Stimulated activated memory B cell treated with anti-CD40 and anti-IgM and Interleukin-4, amounts not matched to agents 10 μg/mL and 1 μg/mL and 100 μg/mL, for 72 hours (primary cell): ENCODE data around the gene AUH.

Source experiments
- ATAC-seq: fragments of 150-1000 bp; cut with Tn5 transposase; 2 replicates; pipeline ENCODE4 v1.10.0; 2021
- H3K27ac Mint-ChIP-seq: one replicate; pipeline ENCODE4 v1.8.0; 2022; ENCODE audit warnings: mild to moderate bottlenecking, mixed read lengths
- H3K27me3 Mint-ChIP-seq: one replicate; pipeline ENCODE4 v1.8.0; 2022; ENCODE audit warnings: mixed read lengths
- H3K36me3 Mint-ChIP-seq: one replicate; pipeline ENCODE4 v1.8.0; 2022; ENCODE audit warnings: mixed read lengths
- H3K4me1 Mint-ChIP-seq: one replicate; pipeline ENCODE4 v1.8.0; 2022; ENCODE audit warnings: mixed read lengths
- H3K4me3 Mint-ChIP-seq: one replicate; pipeline ENCODE4 v1.8.0; 2022; ENCODE audit warnings: mild to moderate bottlenecking, moderate library complexity, mixed read lengths
- H3K9me3 Mint-ChIP-seq: one replicate; pipeline ENCODE4 v1.8.0; 2022; ENCODE audit warnings: mixed read lengths

Gene AUH

DNA sequence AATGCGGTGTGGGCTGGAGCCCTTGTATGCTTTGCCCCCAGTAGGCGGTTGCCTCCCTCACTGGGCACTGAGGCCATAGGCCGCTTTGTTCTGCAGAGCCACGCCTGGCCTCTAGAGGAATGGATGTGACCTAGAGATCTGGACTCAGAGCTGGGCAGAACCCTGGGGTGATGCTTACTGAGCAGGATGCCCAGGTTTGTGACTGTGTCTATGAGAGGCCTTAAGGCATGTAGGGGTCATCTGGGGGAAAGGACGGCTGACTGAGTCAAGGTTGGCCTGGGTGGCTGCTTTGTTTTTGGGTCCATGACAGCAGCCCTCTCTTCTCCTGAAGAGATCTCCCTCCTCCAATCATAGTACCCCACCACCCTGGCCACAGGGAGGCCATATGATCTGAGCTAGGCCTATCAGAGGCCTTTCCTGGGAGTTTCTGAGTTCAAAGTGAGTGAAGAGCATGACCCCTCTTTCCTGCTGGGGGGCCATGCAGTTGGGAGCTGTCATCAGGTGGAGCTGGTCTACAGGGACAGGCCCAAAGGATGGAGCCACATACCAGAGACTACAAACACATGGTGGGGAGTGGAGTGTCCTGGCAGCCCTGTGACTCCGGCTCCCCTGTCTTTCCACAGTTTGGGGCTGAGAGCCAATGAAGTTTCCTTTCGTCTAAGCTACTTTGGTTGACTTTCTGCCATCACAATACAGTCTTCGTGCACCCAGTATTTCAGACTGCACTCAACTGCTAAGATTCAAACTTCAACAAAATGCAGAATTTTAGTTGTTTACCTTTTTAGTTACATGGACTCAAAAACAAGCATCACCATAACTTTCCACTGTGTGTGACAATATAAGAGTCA is 165.4 kb downstream of the AUH start:
- H3K4me1 Mint-ChIP-seq: peaks cover 79% of the 10 kb centered on the region
- no peak overlapping the region for H3K4me3 Mint-ChIP-seq
- H3K27ac Mint-ChIP-seq: peak overlapping the region; percentile 98

DNA sequence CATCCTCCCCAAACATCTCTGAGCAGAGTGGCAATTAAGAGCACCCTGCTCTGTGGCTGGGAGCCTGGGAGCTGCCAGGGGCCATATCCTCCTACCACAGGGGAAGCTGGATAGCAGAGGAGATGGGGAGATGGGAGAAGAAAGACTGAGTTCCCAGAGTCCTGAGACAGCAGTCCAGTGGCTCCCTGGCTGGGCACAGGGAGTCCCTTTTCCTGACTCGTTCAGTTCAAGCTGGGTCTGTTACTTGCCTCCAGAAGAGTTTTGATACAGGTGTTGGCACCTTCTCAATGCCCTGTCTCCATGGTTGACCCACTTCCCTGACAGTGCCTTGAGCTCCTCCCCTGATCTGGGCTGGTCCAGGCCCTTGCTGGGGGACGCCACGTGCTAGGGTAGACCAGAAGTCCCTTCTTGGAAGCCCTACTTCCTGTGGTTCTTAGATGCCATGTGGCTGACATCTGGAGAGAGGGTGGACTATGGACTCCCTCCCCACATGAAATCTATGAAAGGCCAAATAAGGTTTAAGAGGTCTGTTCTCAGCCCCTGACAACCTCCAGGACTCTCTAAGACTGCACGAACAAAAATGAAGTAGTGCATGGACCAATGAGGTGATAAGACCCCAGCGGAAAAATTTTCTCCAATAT is 166.2 kb downstream of the AUH start:
- H3K27ac Mint-ChIP-seq: peak overlapping the region; percentile 98
- peaks cover 79% of the 10 kb centered on the region for H3K4me1 Mint-ChIP-seq
- ATAC-seq: no peak
- peaks cover 4% of the 10 kb centered on the region for H3K36me3 Mint-ChIP-seq
- H3K4me3 Mint-ChIP-seq: peak overlapping the region; percentile 29
- H3K27me3 Mint-ChIP-seq: no peaks in the 10 kb centered on the region
- peaks cover 2% of the 10 kb centered on the region for H3K9me3 Mint-ChIP-seq

More for the DNA sequence above, 165.4 kb downstream of the AUH start:
- peaks cover 5% of the 10 kb centered on the region for H3K9me3 Mint-ChIP-seq
- peaks cover 8% of the 10 kb centered on the region for H3K36me3 Mint-ChIP-seq
- no peaks in the 10 kb centered on the region for H3K27me3 Mint-ChIP-seq
- ATAC-seq: no peak

DNA sequence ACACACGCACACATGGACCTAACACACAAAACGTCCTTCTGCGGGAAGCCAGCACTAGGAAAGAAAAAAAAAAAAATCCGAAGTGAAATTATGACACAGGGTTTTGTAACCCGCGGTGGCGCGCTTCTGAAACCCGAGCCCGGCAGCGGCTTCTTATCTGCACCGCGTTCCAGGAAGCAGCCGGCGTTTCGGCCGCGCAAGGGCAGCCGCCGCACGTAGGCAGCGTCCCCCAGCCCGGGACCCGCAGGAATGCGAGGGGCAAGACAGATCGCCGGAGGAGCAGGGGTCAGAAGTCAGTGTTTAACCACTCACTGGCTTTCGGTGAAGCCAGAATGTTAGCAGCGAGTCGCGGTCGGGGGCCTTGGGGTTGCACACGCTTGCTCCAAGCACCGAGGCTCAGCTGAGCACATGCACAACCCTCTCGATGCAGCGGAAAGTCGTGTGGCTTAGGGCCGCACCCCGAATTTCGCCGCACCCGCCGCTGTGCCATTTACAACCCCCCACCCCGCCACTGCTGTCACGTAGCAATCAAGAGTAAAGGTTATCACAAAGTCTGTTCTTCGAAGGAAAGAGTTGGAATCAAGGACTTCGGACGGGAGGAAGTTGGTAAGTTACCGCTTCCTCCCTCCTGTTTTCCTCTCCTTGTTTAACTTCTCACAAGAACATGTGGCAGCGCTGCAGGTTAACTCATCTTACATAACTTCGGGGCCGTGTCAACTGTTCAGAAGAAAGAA is 167.9 kb downstream of the AUH start:
- H3K27me3 Mint-ChIP-seq: no peaks in the 10 kb centered on the region
- H3K4me1 Mint-ChIP-seq: peaks cover 75% of the 10 kb centered on the region
- H3K9me3 Mint-ChIP-seq: peaks cover under 1% of the 10 kb centered on the region
- ATAC-seq: peak; percentile 72
- no peaks in the 10 kb centered on the region for H3K36me3 Mint-ChIP-seq
- peak overlapping the region; percentile 98 for H3K27ac Mint-ChIP-seq
- peak overlapping the region; percentile 80 for H3K4me3 Mint-ChIP-seq

DNA sequence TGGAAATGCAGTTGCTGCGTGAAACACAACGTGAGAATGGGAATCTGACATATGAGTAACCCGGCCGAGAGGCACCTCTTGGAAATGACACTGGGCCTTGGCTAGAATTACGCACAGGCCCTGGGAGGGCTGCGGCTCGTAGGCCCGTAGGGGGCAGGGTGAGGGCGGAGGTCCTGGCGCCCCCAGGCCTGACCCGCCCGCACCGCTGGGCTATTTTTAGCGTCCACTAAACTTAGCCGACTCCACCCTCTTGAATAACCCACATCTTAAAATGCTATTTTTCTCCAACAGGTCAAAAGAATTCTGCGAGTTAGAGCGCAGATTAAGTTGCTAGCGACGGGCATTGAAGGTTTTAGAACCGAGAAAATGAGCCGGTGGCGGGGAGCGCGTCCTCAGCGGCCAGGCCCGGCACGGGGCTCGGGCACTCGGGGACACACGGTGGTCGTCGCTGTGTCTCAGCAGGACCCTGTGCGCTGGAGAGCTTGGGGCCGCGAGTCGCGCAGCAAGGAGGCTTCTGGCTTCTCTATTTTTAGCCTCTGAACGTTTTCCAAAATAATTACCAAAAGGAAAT is 168.5 kb downstream of the AUH start:
- H3K36me3 Mint-ChIP-seq: no peaks in the 10 kb centered on the region
- H3K4me1 Mint-ChIP-seq: peaks cover 75% of the 10 kb centered on the region
- no peaks in the 10 kb centered on the region for H3K27me3 Mint-ChIP-seq
- H3K4me3 Mint-ChIP-seq: peak overlapping the region; percentile 80
- peak overlapping the region; percentile 98 for H3K27ac Mint-ChIP-seq
- peaks cover 5% of the 10 kb centered on the region for H3K9me3 Mint-ChIP-seq
- peak; percentile 91 for ATAC-seq

DNA sequence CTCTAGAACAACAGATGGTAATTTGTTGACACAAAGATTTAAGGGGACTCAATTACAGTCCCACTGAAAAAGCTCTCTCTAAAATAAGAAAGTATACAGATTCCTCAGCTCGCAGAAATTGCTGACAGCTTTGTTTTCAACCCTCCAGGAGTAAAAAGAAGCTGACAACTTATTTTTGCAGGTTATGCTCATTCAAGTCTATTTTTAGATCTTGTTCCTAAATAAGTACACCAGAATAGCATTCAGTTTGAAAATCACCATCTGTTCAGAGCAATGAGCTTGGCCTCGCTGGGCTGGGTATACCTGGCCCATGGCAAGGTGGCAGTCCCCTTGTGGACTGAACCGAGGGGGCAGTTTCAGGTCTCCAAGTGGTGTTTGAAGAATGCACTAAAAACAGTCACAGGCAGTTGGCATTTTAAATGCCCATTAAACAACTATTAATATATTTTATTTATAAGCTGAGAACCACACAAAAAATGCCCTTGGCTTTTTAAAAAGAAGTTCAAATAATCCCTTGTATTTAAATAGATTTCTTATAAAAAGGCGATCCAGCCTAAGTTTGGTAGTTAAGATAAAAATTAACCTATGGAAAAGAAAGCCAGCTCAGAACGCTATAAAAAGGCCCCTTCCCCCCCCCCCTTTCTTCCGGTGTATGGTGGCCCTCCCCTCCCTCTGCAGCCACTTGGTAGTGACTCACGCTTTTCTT is 169.2 kb downstream of the AUH start:
- Mint-ChIP-seq H3K27me3 (no peaks in the 10 kb centered on the region), H3K4me1 (peaks cover 75% of the 10 kb centered on the region), H3K27ac (peak overlapping the region; percentile 98), H3K4me3 (peak overlapping the region; percentile 80), H3K36me3 (no peaks in the 10 kb centered on the region), H3K9me3 (peaks cover 5% of the 10 kb centered on the region)
- peak; percentile 54 for ATAC-seq

DNA sequence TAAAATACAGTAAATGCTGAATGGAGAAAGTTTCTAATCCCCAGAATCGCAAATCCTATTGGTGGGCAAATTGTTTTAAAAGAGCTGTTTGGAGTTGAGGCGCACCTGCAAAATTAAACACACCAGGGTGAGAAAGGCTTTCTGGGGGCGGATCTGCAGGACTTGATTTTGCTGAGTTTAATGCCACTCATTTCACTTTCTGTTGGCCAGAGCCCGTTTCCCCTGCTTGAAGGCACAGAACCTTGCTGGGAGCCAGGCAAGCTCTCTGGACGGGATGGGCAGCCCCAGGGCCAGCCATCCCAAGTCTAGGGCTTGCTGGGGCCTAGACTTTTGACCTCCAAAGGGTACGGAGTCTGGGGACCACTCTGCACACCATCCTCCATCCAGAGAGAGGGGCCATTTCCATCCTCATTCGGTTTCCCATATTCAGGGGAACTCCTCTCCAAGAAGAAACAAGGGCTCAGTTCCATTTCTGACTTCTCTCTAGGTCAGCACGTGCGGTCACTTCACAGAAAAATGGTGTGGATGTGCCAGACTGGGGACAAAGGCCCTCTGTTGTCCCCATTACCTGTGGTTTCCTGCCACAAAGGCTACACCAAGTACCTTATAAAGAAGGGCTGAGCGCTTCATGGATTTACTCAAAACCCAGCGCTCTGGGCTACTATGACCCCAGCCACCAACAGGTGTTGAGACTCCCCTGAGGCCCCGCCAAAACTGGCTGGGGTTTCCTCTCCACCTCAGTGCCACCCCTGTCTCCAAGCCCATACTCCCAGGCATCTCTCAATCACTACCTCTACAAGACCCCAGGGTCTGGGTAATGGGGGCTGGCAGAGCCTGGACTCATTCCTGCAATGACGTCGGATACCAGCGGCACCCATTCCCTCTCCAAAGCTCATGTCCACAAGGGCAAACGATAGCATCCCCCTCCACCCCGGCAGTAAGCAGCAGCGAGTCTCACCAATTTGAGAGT is 170.0 kb downstream of the AUH start:
- peaks cover 83% of the 10 kb centered on the region for H3K4me1 Mint-ChIP-seq
- peaks cover 5% of the 10 kb centered on the region for H3K9me3 Mint-ChIP-seq
- ATAC-seq: peak; percentile 70
- no peaks in the 10 kb centered on the region for H3K36me3 Mint-ChIP-seq
- no peaks in the 10 kb centered on the region for H3K27me3 Mint-ChIP-seq
- peak overlapping the region; percentile 19 for H3K4me3 Mint-ChIP-seq
- H3K27ac Mint-ChIP-seq: peak overlapping the region; percentile 98

DNA sequence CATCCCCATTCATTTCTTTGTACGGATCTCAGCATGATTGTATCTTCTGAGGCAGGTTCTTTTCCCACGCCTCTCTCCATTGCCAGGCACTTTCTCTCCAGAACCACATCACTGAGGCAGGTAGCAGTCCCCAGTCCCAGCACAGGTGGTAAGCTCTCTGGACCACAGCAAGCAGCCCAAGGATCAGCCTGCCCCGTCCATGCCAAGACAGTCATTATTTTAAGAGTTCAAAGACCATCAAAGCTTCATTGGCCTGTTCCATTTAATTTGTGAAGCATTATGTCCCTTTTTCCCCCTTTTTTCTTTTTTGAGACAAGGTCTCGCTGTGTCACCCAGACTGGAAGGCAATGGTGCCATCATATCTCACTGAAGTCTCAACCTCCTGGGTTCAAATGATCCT is 171.7 kb downstream of the AUH start:
- H3K9me3 Mint-ChIP-seq: peaks cover 5% of the 10 kb centered on the region
- H3K36me3 Mint-ChIP-seq: no peaks in the 10 kb centered on the region
- ATAC-seq: no peak
- peak overlapping the region; percentile 98 for H3K27ac Mint-ChIP-seq
- H3K27me3 Mint-ChIP-seq: no peaks in the 10 kb centered on the region
- H3K4me1 Mint-ChIP-seq: peaks cover 74% of the 10 kb centered on the region
- H3K4me3 Mint-ChIP-seq: no peak overlapping the region

- H3K27me3 Mint-ChIP-seq: no peaks in the 10 kb centered on the region
- peak overlapping the region; percentile 49 for H3K27ac Mint-ChIP-seq
- H3K9me3 Mint-ChIP-seq: peaks cover 5% of the 10 kb centered on the region
These were observed 172.8 kb downstream of the AUH start for GRCh38 chr9:91188719-91189590.

GRCh38 chr9:91187965-91188344 is 173.8 kb downstream of the AUH start:
- no peaks in the 10 kb centered on the region for H3K36me3 Mint-ChIP-seq
- peaks cover 57% of the 10 kb centered on the region for H3K4me1 Mint-ChIP-seq
- H3K27ac Mint-ChIP-seq: peak overlapping the region; percentile 49
- peaks cover 5% of the 10 kb centered on the region for H3K9me3 Mint-ChIP-seq
- ATAC-seq: no peak
- H3K27me3 Mint-ChIP-seq: no peaks in the 10 kb centered on the region
- no peak overlapping the region for H3K4me3 Mint-ChIP-seq

More at GRCh38 chr9:91188719-91189590, 172.8 kb downstream of the AUH start:
- no peak for ATAC-seq
- Mint-ChIP-seq H3K4me1 (peaks cover 63% of the 10 kb centered on the region), H3K36me3 (no peaks in the 10 kb centered on the region), H3K4me3 (no peak overlapping the region)

DNA sequence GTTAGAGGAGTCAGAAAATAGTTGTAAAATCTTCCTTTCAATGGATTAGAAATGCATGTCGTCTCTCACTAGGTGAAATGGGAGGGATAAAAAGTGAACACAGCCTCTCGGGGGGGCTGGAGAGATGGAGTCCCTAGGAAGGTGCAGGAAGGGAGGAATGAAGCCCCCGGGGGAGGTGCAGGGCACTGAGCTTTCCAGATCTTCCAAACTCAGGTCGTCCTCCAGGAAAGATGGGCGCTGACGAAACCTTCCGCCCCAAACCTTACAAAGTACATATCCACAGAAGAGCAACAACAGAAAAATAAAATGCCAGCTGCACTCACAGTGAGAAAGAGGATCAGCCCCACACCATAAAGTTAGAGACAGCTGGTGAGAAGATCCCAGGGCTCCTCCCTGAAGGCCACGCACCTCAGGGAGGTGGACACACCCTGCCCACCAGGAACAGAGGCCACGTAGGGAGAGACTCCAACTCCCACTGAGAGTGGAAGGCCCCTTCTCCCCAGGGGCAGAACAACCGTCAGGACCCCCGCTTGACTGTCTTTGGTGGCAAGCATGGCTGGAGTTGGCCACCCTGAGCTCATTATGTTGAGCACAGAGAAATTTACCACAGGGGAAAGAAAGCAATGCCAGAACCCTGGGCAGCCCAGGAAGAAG is 174.3 kb downstream of the AUH start:
- Mint-ChIP-seq H3K4me1 (peaks cover 57% of the 10 kb centered on the region), H3K4me3 (no peak overlapping the region), H3K27ac (peak overlapping the region; percentile 83), H3K9me3 (peaks cover 5% of the 10 kb centered on the region), H3K27me3 (no peaks in the 10 kb centered on the region), H3K36me3 (no peaks in the 10 kb centered on the region)
- ATAC-seq: no peak

- Mint-ChIP-seq H3K27ac (peak overlapping the region; percentile 83), H3K4me3 (no peak overlapping the region), H3K9me3 (peaks cover 5% of the 10 kb centered on the region), H3K27me3 (no peaks in the 10 kb centered on the region), H3K36me3 (no peaks in the 10 kb centered on the region), H3K4me1 (peaks cover 55% of the 10 kb centered on the region)
- peak; percentile 31 for ATAC-seq
These were observed 175.0 kb downstream of the AUH start for GRCh38 chr9:91186632-91187108.

DNA sequence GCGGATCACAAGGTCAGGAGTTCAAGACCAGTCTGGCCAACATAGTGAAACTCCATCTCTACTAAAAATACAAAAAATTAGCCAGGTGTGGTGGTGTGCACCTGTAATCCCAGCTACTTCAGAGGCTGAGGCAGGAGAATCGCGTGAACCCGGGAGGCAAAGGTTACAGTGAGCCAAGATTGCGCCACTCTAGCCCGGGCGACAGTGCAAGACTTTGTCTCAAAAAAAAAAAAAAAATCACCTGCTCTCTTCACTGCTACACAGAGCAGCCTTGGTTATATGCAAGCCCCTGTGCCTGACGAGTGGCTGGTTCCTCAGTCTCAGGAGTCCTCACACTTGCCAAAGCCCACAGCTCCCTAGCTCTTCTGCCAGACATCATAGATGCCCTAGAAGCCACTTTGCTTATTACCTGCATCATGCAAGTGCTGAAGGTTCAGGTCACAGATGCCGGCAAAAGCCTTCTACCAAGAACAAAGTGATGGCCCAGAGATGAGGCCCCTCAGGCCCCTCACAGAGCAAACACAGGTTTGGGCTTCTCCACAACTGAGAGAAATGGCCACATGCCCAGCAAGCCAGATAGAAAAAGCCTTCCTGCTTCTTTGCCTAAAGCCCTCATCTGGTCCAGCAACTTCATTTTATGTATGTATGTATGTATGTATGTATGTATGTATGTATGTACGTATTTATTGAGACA is 176.4 kb downstream of the AUH start:
- Mint-ChIP-seq H3K9me3 (peaks cover 5% of the 10 kb centered on the region), H3K27ac (peak overlapping the region; percentile 83), H3K36me3 (no peaks in the 10 kb centered on the region), H3K27me3 (no peaks in the 10 kb centered on the region), H3K4me3 (no peak overlapping the region), H3K4me1 (peaks cover 43% of the 10 kb centered on the region)
- no peak for ATAC-seq
